Upper lobe of left lung (tissue), 4 donors: ENCODE results near the gene GCNA.
"Not testable (repeated sequence)": the region's sequence is repeated elsewhere in the genome, so short reads cannot be mapped to it uniquely, and the experiment has no call there.

Experiments used
- CTCF ChIP-seq, 6 experiments: fragments of 450-650 bp in 4 of 6; fragments of 200-600 bp in 2 of 6; sonication (generic) in 2 of 6; IDR thresholded peaks; one replicate each; pipeline ENCODE4 v1.5.1; 2016 to 2019; ENCODE audit warnings: antibody characterized with exemption in 6 of 6
- POLR2A ChIP-seq, 4 donors: fragments of 450-650 bp; IDR thresholded peaks; one replicate each; pipeline ENCODE4 v1.5.1; 2016 to 2017; ENCODE audit warnings: antibody characterized with exemption in 4 of 4, mild to moderate bottlenecking in 2 of 4
- POLR2AphosphoS5 ChIP-seq, 2 donors: sonication (generic); formaldehyde crosslinking; IDR thresholded peaks; one replicate each; pipeline ENCODE4 v1.5.1; 2017; ENCODE audit warnings: antibody characterized with exemption in 2 of 2

- TF ChIP-seq CTCF, POLR2A, POLR2AphosphoS5 (IDR thresholded peaks at IDR 0.05): not testable (repeated sequence)
Measured at GRCh38 chrX:71644406-71644805, 66.2 kb downstream of the GCNA start.
